Natural killer cell (primary cell): Measurements from ENCODE around the gene TLCD2. TPM values are rescaled to one million over a fixed set of nuclear protein-coding genes. Genes with fewer than 3 reads are reported as not detected.

Source experiments
- ATAC-seq, 3 donors: fragments of 150-1000 bp in 2 of 3; fragments of 200-7000 bp in 1 of 3; cut with Tn5 transposase; 1 replicate in 1 of 3; 2 replicates in 2 of 3; pipeline ENCODE4 v1.10.0; 2021; ENCODE audit warnings: mild to moderate bottlenecking in 2 of 3, moderate library complexity in 2 of 3
- DNase-seq, 2 donors: peaks; one replicate each; pipeline versions ENCODE4 v3.0.0 to v3.0.0-alpha.2; 2013 to 2021; ENCODE audit warnings: mixed read lengths in 1 of 2
- H3K27ac ChIP-seq: one replicate; pipeline ENCODE4 v1.5.1; 2013; ENCODE audit warnings: mild to moderate bottlenecking, low read length
- H3K27me3 ChIP-seq: one replicate; pipeline ENCODE4 v1.6.1; 2013; ENCODE audit warnings: low read length; ENCODE audit not compliant: control insufficient read depth, insufficient read depth
- H3K36me3 ChIP-seq: one replicate; pipeline ENCODE4 v1.6.1; 2013; ENCODE audit warnings: low read length; ENCODE audit not compliant: control insufficient read depth, insufficient read depth
- H3K4me1 ChIP-seq: one replicate; pipeline ENCODE4 v1.6.1; 2013; ENCODE audit warnings: low read length; ENCODE audit not compliant: control insufficient read depth, insufficient read depth
- H3K4me3 ChIP-seq: one replicate; pipeline ENCODE4 v1.5.1; 2013; ENCODE audit warnings: low read length
- H3K9me3 ChIP-seq: one replicate; pipeline ENCODE4 v1.6.1; 2013; ENCODE audit warnings: low read length; ENCODE audit not compliant: control insufficient read depth, insufficient read depth
- H3K27ac Mint-ChIP-seq, 2 donors: one replicate each; pipeline ENCODE4 v1.8.0; 2022; ENCODE audit warnings: mild to moderate bottlenecking in 2 of 2, mixed read lengths in 2 of 2, moderate library complexity in 1 of 2
- H3K27me3 Mint-ChIP-seq, 2 donors: one replicate each; pipeline ENCODE4 v1.8.0; 2022; ENCODE audit warnings: low read depth in 2 of 2, mixed read lengths in 2 of 2
- H3K36me3 Mint-ChIP-seq: one replicate; pipeline ENCODE4 v1.8.0; 2022; ENCODE audit warnings: mixed read lengths
- H3K4me1 Mint-ChIP-seq, 2 donors: one replicate each; pipeline ENCODE4 v1.8.0; 2022; ENCODE audit warnings: mixed read lengths in 2 of 2
- H3K4me3 Mint-ChIP-seq: one replicate; pipeline ENCODE4 v1.8.0; 2022; ENCODE audit warnings: mild to moderate bottlenecking, moderate library complexity, mixed read lengths
- H3K9me3 Mint-ChIP-seq, 2 donors: one replicate each; pipeline ENCODE4 v1.8.0; 2022; ENCODE audit warnings: mixed read lengths in 2 of 2
- CTCF ChIP-seq: fragments of 200-600 bp; IDR thresholded peaks from one replicate; pipeline ENCODE4 v1.8.0; 2022; ENCODE audit warnings: antibody characterized with exemption
- WGBS: methylation state at CpG from one replicate; pipeline ENCODE4 v1.1.7; 2013; ENCODE audit warnings: missing lambda C conversion rate; ENCODE audit not compliant: insufficient coverage; 5-methylcytosine and 5-hydroxymethylcytosine counted together
- intact Hi-C: fragments of 100-400 bp; cut with micrococcal nuclease; formaldehyde crosslinking; loops from one replicate; pipeline ENCODE4 v1.14.2; 2022
- total RNA-seq, 4 donors: library from RNA; stranded (reverse); fragments of 120-200 nt in 1 of 4; gene quantifications; one replicate each; pipeline versions ENCODE4 v1.2.3 to v1.2.4, GENCODE V29; 2013 to 2022

TLCD2 gene
- under 1 TPM; 0.18 to 0.28 (median 0.28) TPM for total RNA-seq
- total RNA-seq (2013): 0.54 TPM

GRCh38 chr17:1709971-1710806 is at the start of gene TLCD2:
TSS of gene TLCD2 (minus strand) at chr17:1710377. CDS start at chr17:1710242, 135 bp downstream.
- Histone ChIP-seq H3K4me3 (peak within 1 kb of the TSS; percentile 29), H3K27me3 (peaks cover 6% of the 10 kb centered on the region), H3K27ac (no peak within 1 kb of the TSS), H3K36me3 (peaks cover 11% of the 10 kb centered on the region), H3K9me3 (no peaks in the 10 kb centered on the region), H3K4me1 (peaks cover 54% of the 10 kb centered on the region)
- H3K4me1 Mint-ChIP-seq: peaks cover 11 to 31% of the 10 kb centered on the region in 2 donors
- 2% methylated on average over 83 of the region's 83 CpGs for WGBS
- H3K36me3 Mint-ChIP-seq: peaks cover 8% of the 10 kb centered on the region
- peak within 1 kb of the TSS; percentile 77 for H3K4me3 Mint-ChIP-seq
- DNase-seq (peak in 1 of 2 donors; percentile 36), ATAC-seq (peak in 2 of 3 donors; percentile 27 to 39)
- intact Hi-C loops: loop anchor here (10.0 kb wide), 1 partner anchor 325 kb away; the partner anchor contains the start of gene DPH1
- no peaks in the 10 kb centered on the region for H3K9me3 Mint-ChIP-seq
- peaks cover 7 to 12% of the 10 kb centered on the region in 2 donors for H3K27me3 Mint-ChIP-seq
- no peak within 1 kb of the TSS for H3K27ac Mint-ChIP-seq
- no peak for TF ChIP-seq CTCF

DNA sequence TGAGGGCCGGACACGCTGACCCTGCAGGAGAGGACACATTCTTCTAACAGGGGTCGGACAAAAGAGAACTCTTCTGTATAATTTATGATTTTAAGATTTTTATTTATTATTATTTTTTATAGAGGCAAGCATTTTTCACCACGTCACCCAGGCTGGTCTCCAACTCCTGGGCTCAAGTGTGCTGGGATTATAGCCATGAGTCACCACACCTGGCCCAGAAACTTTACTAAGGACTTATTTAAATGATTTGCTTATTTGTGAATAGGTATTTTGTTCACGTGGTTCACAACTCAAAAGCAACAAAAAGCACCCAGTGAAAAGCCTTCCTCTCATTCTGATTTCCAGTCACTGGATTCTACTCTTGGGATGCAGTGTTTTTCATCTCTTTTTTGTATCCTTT is 49.4 kb upstream of the TLCD2 start:
- H3K9me3 ChIP-seq: no peaks in the 10 kb centered on the region

DNA sequence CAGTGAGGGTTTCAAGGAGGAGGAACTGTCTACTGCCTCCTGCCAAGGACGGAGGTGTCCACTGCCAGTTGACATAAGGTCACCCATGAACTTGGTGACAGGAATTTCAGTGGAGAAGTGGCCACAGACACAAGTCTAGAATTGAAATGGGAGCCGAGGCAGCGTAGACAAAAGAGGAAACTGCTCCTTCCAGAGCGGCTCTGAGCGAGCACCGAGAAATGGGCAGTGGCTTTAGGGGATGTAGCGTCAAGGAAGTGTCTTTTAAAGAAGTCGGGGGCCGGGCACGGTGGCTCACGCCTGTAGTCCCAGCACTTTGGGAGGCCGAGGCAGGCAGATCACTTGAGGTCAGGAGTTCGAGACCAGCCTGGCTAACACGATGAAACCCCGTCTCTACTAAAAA is 48.6 kb upstream of the TLCD2 start:
- intact Hi-C loops: no loop called here
- Mint-ChIP-seq H3K27me3 (peaks cover 6 to 16% of the 10 kb centered on the region in 2 donors), H3K36me3 (no peaks in the 10 kb centered on the region), H3K27ac (no peak overlapping the region), H3K4me3 (no peak overlapping the region), H3K9me3 (no peaks in the 10 kb centered on the region), H3K4me1 (peaks cover 5 to 24% of the 10 kb centered on the region in 2 donors)
- 51% methylated on average over 15 of the region's 15 CpGs for WGBS
- Histone ChIP-seq H3K4me1 (peaks cover 20% of the 10 kb centered on the region), H3K36me3 (no peaks in the 10 kb centered on the region), H3K27ac (no peak overlapping the region), H3K4me3 (no peak overlapping the region), H3K27me3 (no peaks in the 10 kb centered on the region), H3K9me3 (no peaks in the 10 kb centered on the region)
- DNase-seq (no peak), ATAC-seq (no peak)
- no peak for TF ChIP-seq CTCF

More for the DNA sequence above, 49.4 kb upstream of the TLCD2 start:
- Mint-ChIP-seq H3K27me3 (peaks cover 6 to 16% of the 10 kb centered on the region in 2 donors), H3K9me3 (no peaks in the 10 kb centered on the region), H3K36me3 (no peaks in the 10 kb centered on the region), H3K27ac (no peak overlapping the region), H3K4me1 (peaks cover 12 to 32% of the 10 kb centered on the region in 2 donors), H3K4me3 (no peak overlapping the region)
- Histone ChIP-seq H3K4me3 (no peak overlapping the region), H3K27me3 (no peaks in the 10 kb centered on the region), H3K4me1 (peaks cover 27% of the 10 kb centered on the region), H3K27ac (no peak overlapping the region), H3K36me3 (no peaks in the 10 kb centered on the region)
- 87% methylated on average over 3 of the region's 5 CpGs for WGBS
- TF ChIP-seq CTCF: no peak
- intact Hi-C loops: no loop called here
- DNase-seq: no peak
- ATAC-seq: no peak
